ENCODE results near the gene CAPN10.
"Not testable (repeated sequence)": the region's sequence is repeated elsewhere in the genome, so short reads cannot be mapped to it uniquely, and the experiment has no call there.

CAPN10 gene

GRCh38 chr2:240613781-240614180, 27.2 kb downstream of the CAPN10 start:
- 90% methylated on average over 4 of the region's 4 CpGs for WGBS
- H3K27me3 ChIP-seq (ENCODE audit: insufficient read depth, low read length): peaks cover 3% of the 10 kb centered on the region; the same call in 1 of the 2 replicates
- peaks cover 35% of the 10 kb centered on the region for H3K9me3 ChIP-seq (ENCODE audit: insufficient read depth, low read depth, low read length)
- no peak overlapping the region for H3K9ac ChIP-seq (ENCODE audit: low read depth, low read length)
- no peak overlapping the region for H3K27ac ChIP-seq (ENCODE audit: low read depth, low read length)
- H3K4me1 ChIP-seq (ENCODE audit: insufficient read depth, low read length): no peaks in the 10 kb centered on the region
- no peaks in the 10 kb centered on the region for H3K36me3 ChIP-seq (ENCODE audit: insufficient read depth, low read length)
- no peak overlapping the region for H3K4me3 ChIP-seq (ENCODE audit: low read length)

GRCh38 chr2:240614391-240614790, 27.9 kb downstream of the CAPN10 start:
- Histone ChIP-seq H3K27ac (ENCODE audit: low read depth, low read length) (no peak overlapping the region), H3K4me1 (ENCODE audit: insufficient read depth, low read length) (no peaks in the 10 kb centered on the region), H3K4me3 (ENCODE audit: low read length) (no peak overlapping the region), H3K36me3 (ENCODE audit: insufficient read depth, low read length) (no peaks in the 10 kb centered on the region), H3K9ac (ENCODE audit: low read depth, low read length) (no peak overlapping the region), H3K9me3 (ENCODE audit: insufficient read depth, low read depth, low read length) (peaks cover 40% of the 10 kb centered on the region), H3K27me3 (ENCODE audit: insufficient read depth, low read length) (no peaks in the 10 kb centered on the region; the same call in 1 of the 2 replicates)
- WGBS: 92% methylated on average over 9 of the region's 9 CpGs

GRCh38 chr2:240615396-240615795, 28.9 kb downstream of the CAPN10 start:
- 89% methylated on average over 1 of the region's 2 CpGs for WGBS

GRCh38 chr2:240615820-240616547, 29.4 kb downstream of the CAPN10 start:
- Histone ChIP-seq H3K9me3 (ENCODE audit: insufficient read depth, low read depth, low read length) (peaks cover 40% of the 10 kb centered on the region), H3K27ac (ENCODE audit: low read depth, low read length) (no peak overlapping the region), H3K27me3 (ENCODE audit: insufficient read depth, low read length) (no peaks in the 10 kb centered on the region), H3K4me1 (ENCODE audit: insufficient read depth, low read length) (no peaks in the 10 kb centered on the region), H3K9ac (ENCODE audit: low read depth, low read length) (no peak overlapping the region), H3K4me3 (ENCODE audit: low read length) (no peak overlapping the region), H3K36me3 (ENCODE audit: insufficient read depth, low read length) (no peaks in the 10 kb centered on the region)
- WGBS: 92% methylated on average over 20 of the region's 20 CpGs

More at GRCh38 chr2:240615396-240615795, 28.9 kb downstream of the CAPN10 start:
- Histone ChIP-seq H3K4me3 (ENCODE audit: low read length) (no peak overlapping the region), H3K36me3 (ENCODE audit: insufficient read depth, low read length) (no peaks in the 10 kb centered on the region), H3K4me1 (ENCODE audit: insufficient read depth, low read length) (no peaks in the 10 kb centered on the region), H3K9me3 (ENCODE audit: insufficient read depth, low read depth, low read length) (peaks cover 40% of the 10 kb centered on the region), H3K27ac (ENCODE audit: low read depth, low read length) (no peak overlapping the region), H3K9ac (ENCODE audit: low read depth, low read length) (no peak overlapping the region), H3K27me3 (ENCODE audit: insufficient read depth, low read length) (no peaks in the 10 kb centered on the region)

GRCh38 chr2:240616860-240617666, 30.5 kb downstream of the CAPN10 start:
- H3K27ac ChIP-seq (ENCODE audit: low read depth, low read length); H3K9ac ChIP-seq (ENCODE audit: low read depth, low read length); H3K4me1 ChIP-seq (ENCODE audit: insufficient read depth, low read length); H3K27me3 ChIP-seq (ENCODE audit: insufficient read depth, low read length); H3K36me3 ChIP-seq (ENCODE audit: insufficient read depth, low read length); H3K4me3 ChIP-seq (ENCODE audit: low read length): not testable (repeated sequence)
- 82% methylated on average over 4 of the region's 5 CpGs for WGBS
- H3K9me3 ChIP-seq (ENCODE audit: insufficient read depth, low read depth, low read length): peaks cover 40% of the 10 kb centered on the region

- peaks cover 40% of the 10 kb centered on the region for H3K9me3 ChIP-seq (ENCODE audit: insufficient read depth, low read depth, low read length)
- H3K4me3 ChIP-seq (ENCODE audit: low read length): no peak overlapping the region
- no peaks in the 10 kb centered on the region for H3K4me1 ChIP-seq (ENCODE audit: insufficient read depth, low read length)
- WGBS: 89% methylated on average over 6 of the region's 6 CpGs
- no peaks in the 10 kb centered on the region for H3K27me3 ChIP-seq (ENCODE audit: insufficient read depth, low read length)
- no peak overlapping the region for H3K9ac ChIP-seq (ENCODE audit: low read depth, low read length)
- no peaks in the 10 kb centered on the region for H3K36me3 ChIP-seq (ENCODE audit: insufficient read depth, low read length)
- no peak overlapping the region for H3K27ac ChIP-seq (ENCODE audit: low read depth, low read length)
These were observed 32.2 kb downstream of the CAPN10 start for GRCh38 chr2:240618776-240619175.

- Histone ChIP-seq H3K9me3 (ENCODE audit: insufficient read depth, low read depth, low read length) (peaks cover 39% of the 10 kb centered on the region), H3K36me3 (ENCODE audit: insufficient read depth, low read length) (no peaks in the 10 kb centered on the region), H3K9ac (ENCODE audit: low read depth, low read length) (no peak overlapping the region), H3K4me3 (ENCODE audit: low read length) (no peak overlapping the region), H3K27me3 (ENCODE audit: insufficient read depth, low read length) (no peaks in the 10 kb centered on the region), H3K27ac (ENCODE audit: low read depth, low read length) (no peak overlapping the region), H3K4me1 (ENCODE audit: insufficient read depth, low read length) (no peaks in the 10 kb centered on the region)
- WGBS: 84% methylated on average over 19 of the region's 19 CpGs
These were observed 33.1 kb downstream of the CAPN10 start for GRCh38 chr2:240619506-240620148.

GRCh38 chr2:240620149-240620731, 33.7 kb downstream of the CAPN10 start:
- Histone ChIP-seq H3K27ac (ENCODE audit: low read depth, low read length) (no peak overlapping the region), H3K9me3 (ENCODE audit: insufficient read depth, low read depth, low read length) (peaks cover 36% of the 10 kb centered on the region), H3K4me3 (ENCODE audit: low read length) (no peak overlapping the region), H3K27me3 (ENCODE audit: insufficient read depth, low read length) (no peaks in the 10 kb centered on the region), H3K9ac (ENCODE audit: low read depth, low read length) (no peak overlapping the region), H3K4me1 (ENCODE audit: insufficient read depth, low read length) (no peaks in the 10 kb centered on the region), H3K36me3 (ENCODE audit: insufficient read depth, low read length) (no peaks in the 10 kb centered on the region)
- 87% methylated on average over 13 of the region's 13 CpGs for WGBS

GRCh38 chr2:240620859-240621258, 34.3 kb downstream of the CAPN10 start:
- 76% methylated on average over 6 of the region's 7 CpGs for WGBS
- Histone ChIP-seq H3K27ac (ENCODE audit: low read depth, low read length) (no peak overlapping the region), H3K4me3 (ENCODE audit: low read length) (no peak overlapping the region), H3K27me3 (ENCODE audit: insufficient read depth, low read length) (no peaks in the 10 kb centered on the region), H3K4me1 (ENCODE audit: insufficient read depth, low read length) (no peaks in the 10 kb centered on the region), H3K9me3 (ENCODE audit: insufficient read depth, low read depth, low read length) (peaks cover 32% of the 10 kb centered on the region), H3K9ac (ENCODE audit: low read depth, low read length) (no peak overlapping the region), H3K36me3 (ENCODE audit: insufficient read depth, low read length) (no peaks in the 10 kb centered on the region)

- Histone ChIP-seq H3K4me1 (ENCODE audit: insufficient read depth, low read length) (no peaks in the 10 kb centered on the region), H3K36me3 (ENCODE audit: insufficient read depth, low read length) (no peaks in the 10 kb centered on the region), H3K4me3 (ENCODE audit: low read length) (no peak overlapping the region), H3K27ac (ENCODE audit: low read depth, low read length) (no peak overlapping the region), H3K9me3 (ENCODE audit: insufficient read depth, low read depth, low read length) (peaks cover 22% of the 10 kb centered on the region), H3K9ac (ENCODE audit: low read depth, low read length) (no peak overlapping the region), H3K27me3 (ENCODE audit: insufficient read depth, low read length) (no peaks in the 10 kb centered on the region)
- WGBS: 93% methylated on average over 8 of the region's 9 CpGs
These were observed 35.5 kb downstream of the CAPN10 start for GRCh38 chr2:240622060-240622411.

All from HUES64 (cell line).